Epithelial cell of esophagus (primary cell): ENCODE data around the gene CCDC195.

ENCODE experiments used
- DNase-seq: peaks from one replicate; pipeline ENCODE4 v3.0.0; 2010; ENCODE audit warnings: low read depth
- H3K4me3 ChIP-seq: 2 replicates; pipeline ENCODE4 v1.5.1; 2011; ENCODE audit warnings: mild to moderate bottlenecking, low read length, control low read depth
- TF ChIP-seq, protein P1 (sequence below): IDR thresholded peaks from 2 replicates; pipeline ENCODE4 v1.5.1; 2011; ENCODE audit warnings: low read depth, mild to moderate bottlenecking, low read length, control low read depth, inconsistent platforms; ENCODE audit not compliant: insufficient read depth; ENCODE audit errors: missing control alignments

CCDC195 gene, protein sequence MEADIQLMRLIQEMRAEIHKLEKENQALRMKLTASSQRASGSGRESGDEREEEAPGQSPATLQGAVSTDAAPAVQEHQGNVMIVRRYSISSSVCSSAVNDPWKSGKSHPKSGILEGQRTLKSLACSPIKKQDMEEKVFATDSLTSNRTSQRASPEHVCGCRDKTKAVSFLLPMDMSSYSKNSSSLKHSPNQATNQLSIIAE

DNA sequence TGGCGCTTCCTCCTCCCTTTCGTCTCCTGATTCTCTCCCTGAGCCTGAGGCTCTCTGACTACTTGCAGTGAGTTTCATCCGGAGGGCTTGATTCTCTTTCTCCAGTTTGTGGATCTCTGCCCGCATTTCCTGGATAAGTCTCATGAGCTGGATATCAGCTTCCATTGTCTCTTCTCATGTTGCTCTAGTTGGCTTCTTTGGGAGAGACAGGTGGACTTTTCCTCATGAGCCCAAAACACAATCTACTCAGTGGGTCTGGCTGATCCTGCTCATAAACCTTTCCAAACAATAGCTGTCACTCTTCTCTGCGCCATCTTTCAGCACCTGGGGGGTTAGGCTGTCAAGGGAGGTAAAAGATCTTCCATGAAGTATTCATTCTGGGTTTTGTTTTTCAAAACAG is at the start of gene CCDC195:
Gene CCDC195, minus strand, starts transcription at position 165 of the 400 bp plus-strand sequence. Its CDS starts 0 bp downstream, at position 165.
- no peak within 1 kb of the TSS for H3K4me3 ChIP-seq
- TF ChIP-seq, protein P1, sequence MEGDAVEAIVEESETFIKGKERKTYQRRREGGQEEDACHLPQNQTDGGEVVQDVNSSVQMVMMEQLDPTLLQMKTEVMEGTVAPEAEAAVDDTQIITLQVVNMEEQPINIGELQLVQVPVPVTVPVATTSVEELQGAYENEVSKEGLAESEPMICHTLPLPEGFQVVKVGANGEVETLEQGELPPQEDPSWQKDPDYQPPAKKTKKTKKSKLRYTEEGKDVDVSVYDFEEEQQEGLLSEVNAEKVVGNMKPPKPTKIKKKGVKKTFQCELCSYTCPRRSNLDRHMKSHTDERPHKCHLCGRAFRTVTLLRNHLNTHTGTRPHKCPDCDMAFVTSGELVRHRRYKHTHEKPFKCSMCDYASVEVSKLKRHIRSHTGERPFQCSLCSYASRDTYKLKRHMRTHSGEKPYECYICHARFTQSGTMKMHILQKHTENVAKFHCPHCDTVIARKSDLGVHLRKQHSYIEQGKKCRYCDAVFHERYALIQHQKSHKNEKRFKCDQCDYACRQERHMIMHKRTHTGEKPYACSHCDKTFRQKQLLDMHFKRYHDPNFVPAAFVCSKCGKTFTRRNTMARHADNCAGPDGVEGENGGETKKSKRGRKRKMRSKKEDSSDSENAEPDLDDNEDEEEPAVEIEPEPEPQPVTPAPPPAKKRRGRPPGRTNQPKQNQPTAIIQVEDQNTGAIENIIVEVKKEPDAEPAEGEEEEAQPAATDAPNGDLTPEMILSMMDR, result no peak
- no peak for DNase-seq

DNA sequence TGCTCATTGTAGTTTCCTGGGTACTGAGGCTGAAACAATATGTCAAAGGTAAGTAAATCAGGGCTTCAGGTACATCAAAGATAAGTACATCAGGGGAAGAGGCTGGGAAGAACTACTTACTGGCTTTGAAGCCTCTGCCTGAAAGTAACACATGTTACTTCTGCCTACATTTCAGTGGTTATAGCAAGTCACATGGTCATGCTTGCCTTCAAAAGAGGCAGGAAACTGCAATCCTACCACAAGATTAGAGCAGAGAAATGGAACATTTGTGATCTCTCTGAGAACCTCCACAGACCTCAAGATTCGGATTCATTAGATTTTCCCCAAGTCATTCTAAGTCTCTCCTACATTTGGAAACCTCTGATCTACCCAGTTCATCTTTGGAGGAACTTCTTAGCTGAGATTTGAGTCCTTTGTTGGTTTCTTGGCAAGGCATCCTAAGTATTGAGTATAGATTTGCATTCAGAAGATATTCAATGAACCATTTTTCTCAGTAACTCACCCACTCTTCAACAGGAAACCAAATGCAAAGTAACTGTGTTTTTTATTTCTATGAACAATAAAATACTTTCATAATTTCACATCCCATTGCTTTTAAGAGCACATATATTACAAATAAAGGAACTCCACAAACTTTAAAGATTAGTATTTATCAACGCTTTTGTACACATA is 48.5 kb upstream of the CCDC195 start:
- H3K4me3 ChIP-seq, result no peak overlapping the region
- TF ChIP-seq, protein P1, result no peak
- no peak for DNase-seq

DNA sequence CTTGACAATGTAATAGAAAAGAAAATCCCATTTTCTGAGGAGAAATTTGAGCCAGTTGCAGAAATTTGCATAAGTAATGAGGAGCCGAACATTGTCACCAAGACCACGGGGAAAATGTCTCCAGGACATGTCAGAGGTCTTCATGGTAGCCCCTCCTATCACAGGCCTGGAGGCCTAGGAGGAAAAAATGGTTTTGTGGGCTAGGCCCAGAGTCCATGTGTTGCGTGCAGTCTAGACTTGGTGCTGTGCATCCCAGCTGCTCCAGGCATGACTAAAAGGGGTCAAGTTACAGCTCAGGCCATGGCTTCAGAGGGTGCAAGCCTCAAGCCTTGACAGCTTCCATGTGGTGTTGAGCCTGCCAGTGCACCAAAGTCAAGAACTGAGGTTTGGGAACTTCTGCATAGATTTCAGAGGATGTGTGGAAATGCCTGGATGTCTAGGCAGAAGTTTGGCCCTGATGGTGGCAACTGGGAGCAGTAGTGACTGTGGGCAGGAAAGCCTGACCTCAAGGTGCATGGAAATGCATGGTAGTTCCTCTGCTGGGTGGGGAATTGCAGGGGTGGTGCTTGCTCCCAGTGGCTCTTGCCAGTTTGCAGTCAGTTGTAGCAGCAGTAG is 41.9 kb upstream of the CCDC195 start:
- TF ChIP-seq, protein P1, result no peak

DNA sequence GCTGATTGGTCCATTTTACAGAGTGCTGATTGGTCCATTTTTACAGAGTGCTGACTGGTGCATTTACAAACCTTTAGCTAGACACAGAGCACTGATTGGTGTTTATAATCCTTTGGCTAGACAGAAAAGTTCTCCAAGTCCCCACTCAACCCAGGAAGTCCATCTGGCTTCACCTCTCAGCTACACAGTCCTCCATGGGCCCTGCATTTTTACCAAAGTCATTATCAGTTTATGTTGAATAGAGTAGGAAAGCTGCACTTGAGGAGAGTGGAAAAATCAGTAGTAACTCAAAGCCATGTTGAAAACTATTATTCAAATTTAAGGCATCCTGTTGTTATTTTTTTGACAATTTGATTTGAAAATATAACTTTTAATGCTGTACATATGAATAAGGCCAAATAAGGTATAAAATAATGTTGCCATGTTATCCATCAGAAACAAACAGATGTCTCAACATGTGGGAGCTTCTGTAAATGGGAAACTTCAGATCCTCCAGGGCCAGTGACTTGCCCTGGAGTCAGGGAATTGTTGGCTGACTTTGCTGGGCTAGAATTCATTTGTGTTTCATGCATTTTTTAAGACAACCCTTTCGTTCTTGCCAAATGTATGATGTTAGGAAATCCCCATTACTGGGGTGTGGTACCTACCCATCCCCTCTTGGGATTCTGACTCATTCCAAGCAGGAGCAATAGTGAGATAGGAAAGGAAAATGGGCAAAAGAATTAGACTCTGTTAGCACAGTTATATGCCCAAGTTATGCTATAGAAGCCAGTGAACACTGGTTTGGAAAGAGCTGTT is 37.8 kb upstream of the CCDC195 start:
- TF ChIP-seq, protein P1, result no peak
- DNase-seq, result peak; percentile 79
- H3K4me3 ChIP-seq, result no peak overlapping the region

More for the DNA sequence above, 41.9 kb upstream of the CCDC195 start:
- H3K4me3 ChIP-seq, result no peak overlapping the region
- DNase-seq, result no peak

DNA sequence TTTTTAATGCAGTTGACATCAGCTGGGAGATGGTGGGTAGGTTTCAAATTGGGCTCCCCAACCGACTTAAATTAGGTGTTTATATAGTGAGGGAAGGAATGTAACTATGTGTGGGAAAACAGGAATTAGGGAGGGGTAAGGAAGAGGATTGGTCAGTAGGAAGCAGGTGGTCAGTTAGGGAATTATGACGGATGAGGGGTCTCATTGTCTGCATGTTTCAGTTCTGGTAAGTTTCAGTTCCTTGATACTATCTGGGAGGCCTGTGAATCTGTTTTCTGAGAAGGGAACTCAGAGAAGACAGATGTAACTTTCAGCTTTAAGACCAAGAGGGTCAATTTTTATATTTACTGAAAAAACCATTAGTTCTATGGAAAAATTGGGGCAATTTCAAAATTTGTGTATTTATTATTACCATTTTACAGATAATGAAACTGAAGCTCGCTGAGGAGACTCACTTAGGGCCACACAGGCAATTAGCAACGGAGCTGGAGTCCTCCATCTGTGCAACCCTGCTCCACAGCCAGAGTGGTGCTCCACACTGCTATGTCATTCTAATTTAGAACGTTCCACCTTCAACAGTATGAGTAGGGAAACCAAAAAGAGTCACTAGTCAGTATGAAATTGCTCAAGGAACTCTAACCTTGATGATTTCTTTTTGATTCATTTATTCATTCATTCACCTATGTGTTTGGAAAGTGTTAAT is 36.0 kb upstream of the CCDC195 start:
- H3K4me3 ChIP-seq, result no peak overlapping the region
- TF ChIP-seq, protein P1, result no peak
- no peak for DNase-seq

DNA sequence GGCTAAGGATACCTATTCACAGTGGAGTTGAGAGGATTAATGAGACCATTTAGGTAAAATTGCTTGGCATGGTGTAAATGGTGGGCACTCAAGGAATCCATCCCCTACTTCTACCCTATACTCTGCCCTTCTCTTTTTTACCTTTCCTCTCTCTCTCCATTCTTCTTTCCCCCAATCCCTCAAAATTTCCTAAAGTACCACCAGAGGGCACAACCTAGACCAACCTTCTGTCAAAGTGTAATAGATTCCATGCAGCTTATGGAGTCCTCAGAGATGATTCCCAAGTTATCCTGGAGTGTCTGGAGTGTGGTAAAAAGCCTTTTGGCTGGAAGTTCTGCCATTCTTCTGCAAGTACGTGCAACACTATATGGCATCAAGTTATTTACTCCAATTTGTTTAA is 33.0 kb upstream of the CCDC195 start:
- no peak overlapping the region for H3K4me3 ChIP-seq
- peak; percentile 24 for DNase-seq
- TF ChIP-seq, protein P1, result peak; percentile 31
